Stimulated activated CD4-positive, alpha-beta T cell treated with anti-CD3 and anti-CD28 coated beads, Interleukin-12 subunit alpha, Interleukin-12 subunit beta, amount 100 ng/mL, for 4 hours (primary cell): ENCODE measurements around the gene RFLNA.

Experiments
- DNase-seq: peaks from one replicate; pipeline ENCODE4 v3.0.0-alpha.2; 2020

Gene RFLNA

DNA sequence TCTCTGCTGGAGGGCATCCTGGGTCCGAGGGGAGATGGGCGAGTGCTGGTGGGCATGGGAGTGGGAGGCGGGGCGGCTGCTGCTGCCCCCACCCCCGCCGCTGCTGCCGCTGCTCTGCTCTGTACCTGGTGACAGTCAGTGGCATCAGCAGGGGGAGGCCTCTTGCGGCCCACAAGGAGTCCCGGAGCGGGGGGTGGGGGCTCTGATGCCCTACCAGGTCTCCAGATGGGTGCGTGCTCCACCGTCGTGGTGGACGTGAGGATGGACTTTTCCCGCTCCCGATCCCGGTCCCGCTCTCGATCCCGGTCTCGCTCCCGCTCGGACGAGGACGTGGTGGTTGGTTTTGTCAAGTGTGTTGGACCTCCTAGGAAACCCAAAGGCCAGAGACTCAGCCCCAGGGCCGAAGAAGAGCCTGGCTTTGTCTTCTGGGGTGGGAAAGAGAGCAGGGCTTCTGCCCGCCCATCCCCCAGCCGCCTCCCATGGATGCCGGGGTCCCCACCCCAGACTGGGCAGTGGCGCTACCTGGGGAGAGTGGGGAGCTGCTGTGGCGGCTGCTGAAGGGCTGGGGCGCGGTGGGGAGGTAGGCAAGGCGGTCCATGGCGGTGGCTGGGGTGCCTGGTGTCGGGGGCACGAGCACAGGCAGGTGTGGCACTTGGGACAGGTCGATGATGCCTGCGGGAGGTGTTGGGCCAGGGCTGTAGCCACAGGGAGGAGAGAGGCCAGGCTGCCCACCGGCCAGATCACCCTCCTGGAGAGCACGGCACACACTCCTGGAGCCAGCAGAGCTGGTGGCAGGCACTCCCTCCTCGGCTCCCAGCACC lies 45.4 kb downstream of the RFLNA start:
- DNase-seq, result no peak

DNA sequence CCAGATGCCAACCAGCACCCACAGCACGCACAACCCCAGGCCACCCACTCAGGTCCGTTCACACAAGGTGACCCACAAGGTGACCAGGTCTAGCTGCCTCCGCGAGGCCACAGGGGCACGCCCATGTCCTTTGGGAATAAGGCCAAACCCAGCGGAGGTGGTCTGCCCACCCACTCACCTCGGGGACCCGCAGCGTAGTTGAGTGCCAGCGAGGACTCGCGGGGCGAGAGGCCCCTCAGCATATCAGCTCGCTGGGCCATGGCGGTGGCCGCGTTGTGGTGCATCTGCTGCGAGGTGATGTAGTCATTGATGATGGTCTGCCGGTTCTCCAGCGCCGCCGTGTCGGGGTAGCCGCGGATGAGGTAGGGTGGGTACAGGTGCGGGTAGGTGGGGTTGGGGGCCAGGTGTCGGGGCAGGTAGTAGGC lies 46.8 kb downstream of the RFLNA start:
- DNase-seq, result no peak

DNA sequence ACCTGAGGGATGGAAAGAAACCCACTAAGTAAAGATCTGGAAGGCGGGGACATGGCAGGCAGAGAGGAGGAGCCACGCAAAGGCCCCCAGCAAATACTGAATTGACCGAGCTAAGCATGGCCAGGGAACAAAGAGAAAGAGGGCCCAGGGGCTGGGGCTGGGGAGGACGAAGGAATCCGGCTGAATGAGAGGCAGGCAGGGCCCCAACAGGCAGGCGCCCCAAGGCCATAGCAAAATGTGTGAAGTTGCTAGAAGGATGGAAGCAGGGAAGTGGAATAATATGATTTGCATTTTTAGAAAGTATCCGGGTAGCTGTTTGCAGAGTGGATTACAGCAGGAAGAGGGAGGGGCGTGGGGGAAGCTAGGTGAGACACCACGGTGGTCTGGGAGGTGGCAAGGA lies 49.1 kb downstream of the RFLNA start:
- no peak for DNase-seq

DNA sequence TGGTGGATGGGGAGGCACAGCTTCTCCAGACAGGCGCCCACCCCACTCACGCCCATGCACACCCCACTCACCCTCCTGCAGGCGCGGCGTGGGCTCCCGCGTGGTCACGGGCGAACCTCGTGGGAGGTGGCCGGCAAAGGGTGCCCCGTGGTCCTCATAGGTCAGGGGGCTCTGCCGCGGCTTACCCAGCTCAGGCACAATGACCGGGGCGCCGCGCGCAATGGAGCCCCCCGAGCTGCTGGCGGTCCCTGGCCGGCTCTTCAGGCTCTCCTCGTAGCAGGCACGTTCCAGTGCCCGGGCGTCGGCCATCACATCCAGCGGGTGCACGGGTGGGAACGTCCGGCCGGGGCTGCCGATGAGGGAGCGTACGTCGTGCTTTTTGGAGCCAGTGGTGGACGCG lies 49.6 kb downstream of the RFLNA start:
- DNase-seq, result no peak

DNA sequence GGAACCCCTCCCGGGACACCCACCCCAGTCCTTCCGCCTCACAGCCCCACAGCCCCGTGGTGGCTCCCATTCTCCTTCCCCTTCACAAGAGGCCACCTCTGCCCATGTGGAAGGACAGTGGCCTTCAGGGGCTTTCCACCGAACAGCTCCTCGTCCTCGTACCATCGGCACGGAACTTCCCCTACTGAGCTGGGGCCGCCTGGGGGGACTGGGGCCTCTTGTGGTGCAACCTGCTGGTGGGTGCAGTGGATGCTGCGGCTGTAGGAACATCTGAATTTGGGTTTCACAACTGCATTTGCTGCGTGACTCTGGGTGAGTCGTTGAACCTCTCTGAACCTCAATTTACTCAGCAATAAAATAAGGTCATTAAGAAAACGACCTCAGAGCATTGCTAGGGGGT lies 50.9 kb downstream of the RFLNA start:
- DNase-seq, result no peak

DNA sequence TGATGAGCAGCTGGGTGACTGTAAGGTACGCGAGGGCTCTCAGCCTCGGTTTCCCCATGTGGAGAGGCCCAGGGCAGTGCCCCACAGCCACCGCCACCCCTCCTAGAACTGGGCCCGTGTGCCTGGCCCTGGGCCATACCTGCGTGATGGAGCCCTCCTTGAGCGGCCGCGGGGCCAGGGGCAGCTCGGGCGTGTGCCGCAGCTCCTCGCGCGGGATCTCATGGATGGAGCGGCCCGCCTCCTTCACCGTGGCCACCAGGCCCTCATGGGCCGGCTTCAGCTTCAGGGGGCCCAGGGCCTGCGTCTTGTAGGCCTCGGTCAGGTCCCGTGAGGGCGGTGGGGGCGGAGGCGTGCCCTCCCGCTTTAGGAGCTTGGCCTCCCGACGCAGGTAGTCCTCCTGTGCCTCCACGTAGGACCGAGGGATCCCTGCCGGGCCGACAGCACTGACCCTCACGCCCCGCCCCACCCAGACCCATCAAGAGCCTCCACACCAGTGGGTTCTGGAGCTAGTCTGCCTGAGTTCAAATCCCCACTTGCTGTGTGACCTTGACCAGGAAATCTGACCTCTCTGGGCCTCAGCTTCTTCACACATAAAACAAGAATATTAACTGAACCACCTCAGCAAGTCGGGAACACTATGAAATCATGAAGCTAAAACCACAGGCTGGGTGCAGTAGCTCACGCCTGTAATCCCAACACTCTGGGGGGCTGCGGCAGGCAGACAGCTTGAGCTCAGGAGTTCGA lies 51.7 kb downstream of the RFLNA start:
- DNase-seq, result no peak

DNA sequence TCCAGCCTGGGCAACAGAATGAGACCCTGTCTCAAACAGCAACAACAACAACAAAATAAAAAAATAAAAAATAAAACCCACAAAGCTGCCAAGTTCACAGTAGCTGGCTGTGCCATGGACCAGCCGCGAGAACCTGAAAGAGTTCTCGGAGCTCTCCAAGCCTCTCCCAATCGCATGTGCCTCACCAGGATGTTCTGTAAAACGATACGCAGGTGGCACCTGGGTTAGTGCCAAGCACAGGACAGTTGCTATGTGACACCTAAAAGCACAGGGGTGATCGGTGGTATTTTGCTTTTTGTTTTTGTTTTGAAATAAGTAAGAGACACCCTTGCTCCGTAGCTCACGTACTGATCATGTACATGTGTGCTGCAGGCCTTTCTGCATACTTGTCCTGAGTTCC lies 52.4 kb downstream of the RFLNA start:
- no peak for DNase-seq

DNA sequence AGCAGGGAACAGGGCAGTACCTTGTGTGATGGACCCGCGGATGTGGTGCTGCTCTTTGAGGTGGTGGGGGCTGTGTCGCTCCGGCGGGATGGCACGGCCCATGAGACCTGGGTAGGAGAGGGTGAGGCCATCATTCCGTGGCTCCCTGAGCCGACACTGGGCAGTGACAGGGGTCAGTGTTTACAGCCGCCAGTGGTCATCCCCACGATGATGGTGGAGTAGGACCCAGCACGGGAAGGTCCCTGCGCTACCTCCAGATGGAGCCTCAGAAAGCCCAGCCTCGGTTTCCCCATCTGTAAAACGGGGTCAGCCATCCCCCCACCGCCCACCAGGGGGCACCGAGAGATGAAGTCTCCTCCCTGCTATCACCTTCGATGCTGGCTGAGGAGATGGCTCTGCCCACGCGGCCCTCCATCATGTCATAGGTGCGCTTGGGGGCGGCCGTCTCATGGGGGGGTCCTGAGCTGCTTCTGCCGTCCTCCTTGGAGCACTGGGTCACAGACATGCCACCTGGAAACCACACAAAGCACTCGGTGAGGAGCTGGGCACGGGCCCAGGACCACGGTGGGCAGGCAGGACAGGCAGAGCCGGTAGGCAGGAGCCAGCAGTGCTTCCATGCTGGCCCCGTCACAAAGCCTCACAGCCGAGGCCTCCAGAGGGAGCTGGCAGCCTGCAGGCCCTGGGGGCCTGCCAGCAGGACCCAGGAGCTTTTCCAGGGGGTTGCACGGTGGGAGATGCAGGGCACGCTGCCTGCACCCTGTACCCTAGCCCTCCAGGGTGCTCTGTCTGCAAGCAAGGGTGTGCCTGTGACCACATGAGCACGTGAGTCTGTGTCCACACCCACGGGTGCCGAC lies 53.1 kb downstream of the RFLNA start:
- DNase-seq, result peak; percentile 26

DNA sequence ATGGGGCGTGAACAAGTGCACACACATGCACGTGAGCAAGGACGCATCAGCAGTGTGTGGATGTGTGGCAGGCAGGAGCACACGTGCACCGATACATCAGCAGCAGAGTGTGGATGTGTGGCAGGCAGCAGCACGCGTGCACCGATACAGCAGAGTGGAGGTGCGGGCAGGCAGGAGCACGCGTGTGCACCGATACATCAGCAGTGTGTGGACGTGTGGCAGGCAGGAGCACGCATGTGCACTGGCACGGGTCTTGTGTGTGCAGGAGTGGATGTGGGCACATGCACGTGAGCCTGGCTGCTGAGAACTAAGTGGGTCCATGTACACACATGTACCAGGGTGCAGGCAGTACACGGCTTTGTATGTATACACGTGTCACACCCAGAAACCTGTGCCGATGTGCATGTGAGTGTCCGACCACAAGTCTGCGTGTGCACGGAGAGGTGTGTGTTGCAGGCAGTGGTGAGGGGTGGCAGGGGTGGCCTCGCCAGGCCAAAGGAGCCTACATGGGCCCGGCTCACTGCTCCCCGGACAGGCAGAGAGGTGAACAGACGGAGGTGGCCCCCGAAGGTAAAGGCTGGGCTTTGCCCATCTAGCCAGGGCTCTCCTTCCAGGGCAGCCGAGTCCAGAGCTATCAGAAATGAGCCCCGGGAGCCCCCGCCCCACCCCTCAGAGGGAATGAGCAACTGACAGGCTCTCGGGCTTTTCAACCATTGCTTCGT lies 53.9 kb downstream of the RFLNA start:
- no peak for DNase-seq

DNA sequence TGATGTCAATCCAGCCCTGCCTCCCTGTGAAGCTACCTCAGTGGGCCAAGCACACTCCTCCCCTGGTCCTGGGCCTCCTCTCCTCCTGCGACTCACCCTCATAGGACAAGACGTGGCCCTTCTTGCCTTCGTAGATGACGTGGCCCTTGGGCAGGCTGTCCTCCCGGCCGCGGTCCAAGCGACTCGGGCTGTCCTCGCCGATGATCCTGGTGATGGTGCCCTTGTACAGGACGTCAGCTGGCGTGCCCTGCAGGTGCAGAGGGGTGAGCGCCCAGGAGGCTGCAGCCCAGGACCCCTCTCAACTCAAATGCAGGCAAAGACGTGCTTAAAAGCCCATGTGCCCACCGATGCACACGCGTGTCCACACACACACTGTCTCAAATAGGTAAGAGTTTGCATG lies 55.6 kb downstream of the RFLNA start:
- no peak for DNase-seq

DNA sequence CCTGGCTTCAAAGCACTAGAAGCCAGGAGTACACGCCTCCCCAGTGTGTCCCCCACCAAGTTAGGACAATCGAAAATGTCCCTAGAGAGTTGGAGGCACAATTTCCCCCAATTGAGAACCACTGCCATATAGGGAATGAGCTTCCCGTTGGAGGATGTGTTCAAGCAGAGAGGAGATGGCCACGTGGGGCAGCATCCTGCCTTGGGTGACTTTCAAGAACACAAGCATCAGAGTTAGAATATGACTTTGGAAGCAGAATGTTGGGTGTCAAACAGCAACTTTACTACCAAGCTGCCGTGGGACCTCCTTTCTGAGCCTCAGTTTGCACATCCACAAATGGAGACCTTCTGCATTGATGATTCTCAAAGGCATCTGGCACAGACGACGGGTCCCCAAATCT lies 56.5 kb downstream of the RFLNA start:
- DNase-seq, result no peak

DNA sequence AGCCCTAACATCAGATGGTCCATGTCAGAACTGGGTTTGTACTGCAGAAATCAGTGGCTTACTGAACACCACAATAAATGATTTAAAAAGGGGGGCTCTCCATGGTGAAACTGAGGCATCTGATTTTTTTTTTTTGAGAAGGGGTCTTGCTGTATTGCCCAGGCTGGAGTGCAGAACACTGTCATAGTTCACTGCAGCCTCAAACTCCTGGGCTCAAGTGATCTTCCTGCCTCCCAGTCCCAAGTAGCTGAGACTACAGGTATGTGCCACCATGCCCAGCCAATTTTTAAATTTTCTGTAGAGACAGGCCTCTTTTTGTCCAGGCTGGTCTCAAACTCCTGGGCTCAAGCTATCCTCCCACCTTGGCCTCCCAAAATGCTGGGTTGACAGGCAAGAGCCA lies 57.4 kb downstream of the RFLNA start:
- no peak for DNase-seq

DNA sequence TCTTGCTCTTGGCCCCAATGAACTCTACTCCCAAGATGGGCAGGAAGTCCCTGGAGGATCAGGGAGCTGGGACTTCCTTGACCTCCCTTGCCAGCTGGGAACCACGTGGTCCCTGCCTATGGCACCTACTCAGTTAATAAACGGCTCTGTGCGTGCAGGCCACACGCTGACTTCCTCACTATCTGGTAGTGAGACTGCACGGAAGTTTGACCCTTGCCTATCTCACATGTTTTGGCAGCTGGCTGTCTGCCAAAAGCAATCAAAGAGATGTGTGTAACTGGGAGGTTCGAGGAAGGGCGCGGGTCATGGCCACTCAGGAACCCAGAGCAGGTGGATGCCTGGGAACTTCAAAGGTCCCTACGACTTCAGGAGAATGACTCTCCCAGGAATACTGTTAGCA lies 57.9 kb downstream of the RFLNA start:
- no peak for DNase-seq

DNA sequence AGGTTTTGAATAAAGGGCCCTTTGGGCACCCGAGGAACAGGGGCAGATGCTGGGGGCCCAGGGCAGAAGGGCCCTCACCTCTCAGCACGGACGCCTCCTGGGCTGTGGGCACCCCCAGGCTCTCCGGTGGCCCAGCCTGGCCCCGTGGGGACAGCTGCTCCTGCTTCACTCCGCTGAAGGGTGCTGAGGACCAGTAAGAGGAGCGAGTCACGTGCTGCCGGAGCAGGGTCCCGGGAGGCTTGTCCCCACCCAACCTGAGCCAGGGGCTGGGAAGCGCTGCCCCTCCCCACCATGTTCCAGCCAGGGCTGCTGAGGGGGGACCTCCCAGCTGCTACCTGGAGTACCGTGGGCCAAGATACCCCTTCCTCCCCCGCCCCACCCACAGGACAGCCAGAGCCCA lies 59.5 kb downstream of the RFLNA start:
- DNase-seq, result no peak

DNA sequence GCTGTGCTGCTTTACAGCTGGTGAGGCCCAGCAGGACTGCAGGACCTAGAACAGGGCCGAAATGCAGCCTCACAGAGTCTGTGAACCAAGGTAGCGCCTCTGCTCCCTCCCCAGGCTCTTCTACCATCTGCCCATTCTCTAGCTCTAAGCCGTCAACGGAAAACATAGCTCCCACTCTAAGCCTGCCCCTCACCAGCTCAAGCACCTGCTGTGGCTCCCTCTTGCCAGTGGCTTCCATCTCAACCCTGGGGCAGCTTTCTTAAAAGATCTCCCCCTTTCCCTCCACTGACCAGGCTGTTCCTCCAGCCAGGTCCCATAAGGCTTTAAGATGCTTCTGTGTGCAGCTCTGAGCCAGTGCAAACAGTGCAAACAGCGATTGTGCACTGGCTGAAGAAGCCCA lies 61.3 kb downstream of the RFLNA start:
- no peak for DNase-seq

DNA sequence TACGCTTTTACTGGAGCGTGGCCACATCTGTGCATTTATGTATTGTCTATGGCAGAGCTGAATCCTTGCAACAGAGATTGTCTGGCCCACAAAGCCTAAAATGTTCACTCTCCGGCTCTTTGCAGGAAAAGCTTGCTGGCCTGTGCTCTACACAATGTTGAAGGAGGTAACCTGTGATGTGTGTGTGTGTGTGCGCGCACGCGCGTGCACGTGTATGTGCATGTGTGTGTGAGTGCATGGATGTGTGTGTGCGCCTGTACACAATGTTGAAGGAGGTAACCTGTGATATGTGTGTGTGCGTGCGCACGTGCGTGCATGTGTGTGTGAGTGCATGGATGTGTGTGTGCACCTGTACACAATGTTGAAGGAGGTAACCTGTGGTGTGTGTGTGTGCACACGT lies 62.7 kb downstream of the RFLNA start:
- DNase-seq, result no peak

DNA sequence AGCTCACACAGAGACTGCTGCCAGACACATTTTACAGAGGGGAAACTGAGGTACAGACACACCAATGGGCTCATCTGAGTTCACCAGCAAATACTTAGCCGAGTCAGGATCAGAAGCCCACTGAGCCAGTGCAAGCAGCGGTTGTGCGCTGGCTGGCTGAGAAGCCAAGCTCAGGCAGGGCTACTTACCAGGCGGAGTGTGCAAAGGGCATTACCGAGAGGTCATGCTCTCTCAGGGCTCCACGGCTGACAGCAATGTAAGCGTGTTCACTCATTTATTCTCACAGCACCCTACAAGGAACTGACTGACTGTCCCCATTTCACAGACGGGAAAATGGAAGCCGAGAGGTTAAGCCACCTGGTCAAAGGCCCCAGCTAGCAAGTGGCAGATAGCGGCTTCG lies 63.7 kb downstream of the RFLNA start:
- no peak for DNase-seq

DNA sequence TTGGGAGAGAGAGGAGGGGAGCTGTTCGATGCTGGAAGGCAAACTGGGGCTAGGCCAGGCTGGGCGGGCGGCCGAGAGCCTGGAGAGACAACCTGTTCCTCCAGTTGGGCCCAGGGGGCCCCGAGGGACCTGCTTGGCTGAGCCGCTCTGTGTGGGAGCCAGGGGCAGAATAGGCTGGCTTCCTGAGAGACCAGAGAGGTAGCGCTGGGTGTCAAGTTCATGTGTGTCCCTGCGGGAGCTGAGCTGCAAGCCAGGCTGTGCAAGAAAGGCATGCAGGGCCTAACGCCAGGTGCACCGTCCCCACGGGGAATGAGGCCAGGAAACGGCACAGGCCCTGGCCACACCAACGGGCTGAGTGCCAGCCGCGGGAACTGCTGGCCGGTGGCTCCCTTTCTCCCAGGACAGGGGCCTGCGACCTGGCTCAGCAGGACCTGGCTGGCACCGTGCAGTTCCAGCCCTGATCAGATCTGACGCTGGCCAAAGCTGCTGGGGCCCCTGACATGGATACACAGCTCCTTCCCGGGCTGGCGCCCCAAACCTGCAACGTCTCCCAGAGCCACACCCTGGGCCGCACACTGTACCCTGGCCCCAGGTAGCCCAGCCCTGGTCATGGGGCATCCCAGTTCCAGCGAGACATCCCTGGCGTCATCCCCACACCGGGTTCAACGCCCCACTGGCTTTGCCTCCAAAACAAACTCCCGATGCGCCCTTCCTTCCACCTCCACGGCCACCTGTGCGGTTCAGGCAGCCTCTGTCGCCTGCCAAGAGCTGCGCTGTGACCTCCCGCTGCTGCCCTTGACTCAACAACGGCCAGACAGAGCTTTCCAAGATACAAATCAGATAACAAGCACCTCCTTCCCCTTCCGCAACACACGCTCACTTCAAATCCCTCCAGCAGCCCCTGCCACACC lies 65.0 kb downstream of the RFLNA start:
- DNase-seq, result no peak

DNA sequence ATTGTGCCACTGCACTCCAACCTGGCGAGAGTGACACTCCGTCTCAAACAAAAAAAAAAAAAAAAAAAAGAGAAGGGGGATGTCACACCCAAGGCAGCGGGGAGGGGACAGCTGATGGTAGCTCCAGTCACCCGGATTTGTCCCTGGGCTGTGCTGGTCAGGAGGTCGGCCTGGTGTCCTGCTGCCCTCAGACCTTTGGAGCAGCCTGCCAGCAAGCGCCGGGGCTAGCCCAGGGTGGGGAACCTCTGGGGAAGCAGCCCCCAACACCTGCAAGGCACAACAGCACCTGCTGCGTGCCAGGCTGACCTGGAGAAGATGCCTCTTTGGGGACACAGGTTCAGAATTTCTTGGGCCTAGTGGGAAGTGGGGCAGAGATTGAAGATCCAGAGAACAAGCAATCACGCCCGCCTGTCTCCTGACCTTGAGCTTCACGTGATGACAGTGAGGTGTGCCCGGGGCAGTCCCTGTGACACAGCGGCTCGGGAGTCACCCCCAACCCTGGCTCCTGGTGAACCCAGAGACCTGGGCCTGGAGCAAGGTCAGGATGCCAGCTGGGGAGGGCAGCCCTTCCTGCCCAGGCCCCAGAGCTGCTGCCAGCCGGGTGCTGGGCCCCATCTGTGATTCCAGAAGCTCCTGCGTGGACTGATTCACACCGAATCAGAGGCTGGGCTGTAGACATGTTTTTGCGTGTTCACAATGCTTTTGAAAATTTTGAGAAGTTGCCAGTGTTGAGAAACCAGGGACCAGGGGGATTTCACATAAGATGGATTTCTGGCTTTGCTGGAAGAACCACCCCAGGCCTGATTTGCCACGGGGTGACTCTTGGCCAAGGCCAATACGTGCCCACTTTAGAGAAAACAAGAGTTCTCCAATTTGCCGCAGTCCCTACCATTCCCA lies 66.4 kb downstream of the RFLNA start:
- no peak for DNase-seq

DNA sequence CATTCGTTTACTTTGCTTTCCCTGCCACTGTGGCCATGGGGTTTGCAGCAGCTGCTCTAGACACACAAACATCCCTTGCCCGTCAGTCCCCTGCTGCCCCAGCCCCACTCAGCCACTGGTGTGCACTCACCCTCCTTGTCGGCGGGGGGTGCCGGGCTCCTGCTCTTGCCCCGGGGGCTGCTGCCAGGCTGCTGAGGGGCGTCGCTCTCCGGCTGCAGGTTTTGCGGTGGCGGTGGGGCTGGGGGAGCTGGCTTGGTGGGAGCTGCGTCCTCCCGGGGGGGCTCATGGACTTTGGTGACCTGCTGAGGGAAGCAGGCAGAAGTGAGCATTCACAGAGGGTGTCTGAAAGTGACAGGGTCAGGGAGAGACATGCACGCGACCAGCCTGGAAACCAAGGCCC lies 67.1 kb downstream of the RFLNA start:
- no peak for DNase-seq
